ENCODE results near the gene DCUN1D1.

DNA sequence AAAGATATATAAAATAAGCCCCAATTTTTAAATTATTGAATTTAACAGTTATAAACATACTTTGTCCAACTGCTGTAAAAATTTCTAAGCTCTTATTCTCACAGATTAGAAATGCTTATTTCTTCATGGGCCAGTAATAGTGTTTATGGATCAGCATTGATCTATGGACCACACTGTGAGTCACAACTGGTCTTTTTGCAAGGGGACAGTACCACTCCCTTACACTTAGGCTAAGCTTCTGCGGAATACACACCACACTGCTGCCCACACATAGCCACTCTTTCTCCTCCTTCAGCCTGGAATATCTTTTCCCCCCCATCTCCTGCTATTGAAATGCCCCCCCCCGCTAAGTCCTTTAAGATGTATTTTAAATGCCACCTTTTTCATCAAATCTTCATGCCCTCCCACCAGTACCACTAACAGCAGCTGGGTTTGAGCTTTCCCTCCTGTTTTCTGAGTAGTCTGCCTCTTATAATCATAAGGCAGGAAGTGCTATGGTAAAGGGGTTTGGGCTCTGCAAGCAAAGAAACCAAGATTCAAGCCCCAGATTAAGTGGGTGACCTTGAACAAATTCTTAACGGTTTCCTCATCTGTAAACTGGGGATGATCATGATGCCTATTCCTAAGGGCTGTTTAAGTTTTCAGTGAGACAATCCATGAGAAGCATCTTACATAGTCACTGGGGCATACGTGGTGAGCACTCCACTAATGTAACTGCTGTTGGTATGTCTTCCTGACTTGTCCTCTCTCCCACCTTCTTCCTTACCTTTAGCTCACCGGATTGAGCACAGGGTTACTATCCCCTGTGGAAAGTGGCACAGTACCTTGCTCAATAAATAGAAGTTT lies 69.2 kb downstream of the DCUN1D1 start:
- TF ChIP-seq, protein P1, sequence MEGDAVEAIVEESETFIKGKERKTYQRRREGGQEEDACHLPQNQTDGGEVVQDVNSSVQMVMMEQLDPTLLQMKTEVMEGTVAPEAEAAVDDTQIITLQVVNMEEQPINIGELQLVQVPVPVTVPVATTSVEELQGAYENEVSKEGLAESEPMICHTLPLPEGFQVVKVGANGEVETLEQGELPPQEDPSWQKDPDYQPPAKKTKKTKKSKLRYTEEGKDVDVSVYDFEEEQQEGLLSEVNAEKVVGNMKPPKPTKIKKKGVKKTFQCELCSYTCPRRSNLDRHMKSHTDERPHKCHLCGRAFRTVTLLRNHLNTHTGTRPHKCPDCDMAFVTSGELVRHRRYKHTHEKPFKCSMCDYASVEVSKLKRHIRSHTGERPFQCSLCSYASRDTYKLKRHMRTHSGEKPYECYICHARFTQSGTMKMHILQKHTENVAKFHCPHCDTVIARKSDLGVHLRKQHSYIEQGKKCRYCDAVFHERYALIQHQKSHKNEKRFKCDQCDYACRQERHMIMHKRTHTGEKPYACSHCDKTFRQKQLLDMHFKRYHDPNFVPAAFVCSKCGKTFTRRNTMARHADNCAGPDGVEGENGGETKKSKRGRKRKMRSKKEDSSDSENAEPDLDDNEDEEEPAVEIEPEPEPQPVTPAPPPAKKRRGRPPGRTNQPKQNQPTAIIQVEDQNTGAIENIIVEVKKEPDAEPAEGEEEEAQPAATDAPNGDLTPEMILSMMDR (IDR thresholded peaks at IDR 0.05) = no peak
- TF ChIP-seq POLR2A (IDR thresholded peaks at IDR 0.05; ENCODE audit: low read depth) (no peak), EP300 (IDR thresholded peaks at IDR 0.05) (no peak)

All from esophagus muscularis mucosa (tissue), 4 donors.